SK-N-SH (cell line): ENCODE results near the gene FEV. TPM values are rescaled to one million over a fixed set of nuclear protein-coding genes. Genes with fewer than 3 reads are reported as not detected.
A peak's percentile ranks its signal among the peaks of the same experiment; 100 is the strongest.

Experiments
- CTCF ChIA-PET: fragments of 300-600, 350-600 bp; formaldehyde crosslinking; extraction: SDS; loops from one replicate; lab custom pipeline; 2021; lab: Yijun Ruan, JAX
- POLR2A ChIA-PET: fragments of 350-600 bp; sonication (Branson Sonifier 250); formaldehyde crosslinking; extraction: SDS; loops from one replicate; lab custom pipeline; 2020; ENCODE audit warnings: antibody characterized with exemption, inconsistent platforms; lab: Yijun Ruan, JAX
- DNase-seq: peaks from one replicate; pipeline ENCODE4 v3.0.0; 2012
- H2AFZ ChIP-seq: fragments of 200-600 bp; sonication (generic); 2 replicates; pipeline ENCODE4 v1.8.1; 2016; ENCODE audit warnings: antibody characterized with exemption, mild to moderate bottlenecking, low read depth
- H3F3A ChIP-seq: fragments of 200-600 bp; sonication (generic); replicated peaks from 2 replicates; pipeline ENCODE3; 2016; ENCODE audit warnings: antibody characterized with exemption, mild to moderate bottlenecking; ENCODE audit not compliant: insufficient read depth
- H3K27ac ChIP-seq, 2 experiments: fragments of 200-500 bp in 1 of 2; fragments of 200-600 bp in 1 of 2; sonication (Bioruptor generic) in 1 of 2; sonication (generic), shearing (Covaris generic) in 1 of 2; 2 replicates each; pipeline versions ENCODE4 v1.5.1 to v1.6.1; 2014 to 2016; ENCODE audit warnings: low read depth in 2 of 2, inconsistent platforms in 1 of 2, low read length in 1 of 2, mild to moderate bottlenecking in 1 of 2, mixed read lengths in 1 of 2
- H3K27me3 ChIP-seq: fragments of 200-600 bp; sonication (generic), shearing (Covaris generic); 2 replicates; pipeline ENCODE4 v1.6.1; 2016; ENCODE audit warnings: mixed run types; ENCODE audit not compliant: insufficient read depth
- H3K36me3 ChIP-seq, 2 experiments: fragments of 200-500 bp in 1 of 2; fragments of 200-600 bp in 1 of 2; sonication (Bioruptor generic) in 1 of 2; sonication (generic) in 1 of 2; replicated peaks in 1 of 2; 2 replicates each; pipeline versions ENCODE3 to v1.5.1; 2014 to 2016; ENCODE audit warnings: low read length in 1 of 2, mild to moderate bottlenecking in 1 of 2; ENCODE audit not compliant: insufficient read depth in 2 of 2, control insufficient read depth in 1 of 2
- H3K4me1 ChIP-seq, 2 experiments: fragments of 200-500 bp in 1 of 2; fragments of 200-600 bp in 1 of 2; sonication (Bioruptor generic) in 1 of 2; sonication (generic), shearing (Covaris generic) in 1 of 2; 2 replicates each; pipeline versions ENCODE4 v1.5.1 to v1.6.1; 2014 to 2016; ENCODE audit warnings: low read depth in 1 of 2, low read length in 1 of 2, mixed run types in 1 of 2; ENCODE audit not compliant: insufficient read depth in 2 of 2, control insufficient read depth in 1 of 2
- H3K4me2 ChIP-seq: fragments of 200-600 bp; sonication (generic), shearing (Covaris generic); 2 replicates; pipeline ENCODE4 v1.6.1; 2017; ENCODE audit warnings: mixed run types
- H3K4me3 ChIP-seq, 2 experiments: fragments of 200-500 bp in 1 of 2; fragments of 200-600 bp in 1 of 2; sonication (Bioruptor generic) in 1 of 2; sonication (generic), shearing (Covaris generic) in 1 of 2; 2 replicates each; pipeline versions ENCODE4 v1.5.1 to v1.8.1; 2014 to 2016; ENCODE audit warnings: low read depth in 2 of 2, inconsistent platforms in 1 of 2, low read length in 1 of 2, mild to moderate bottlenecking in 1 of 2, mixed read lengths in 1 of 2, moderate library complexity in 1 of 2
- H3K79me2 ChIP-seq: fragments of 200-600 bp; sonication (generic); 2 replicates; pipeline ENCODE4 v1.8.1; 2017; ENCODE audit warnings: mild to moderate bottlenecking; ENCODE audit not compliant: insufficient read depth
- H3K9ac ChIP-seq: fragments of 200-600 bp; sonication (generic); 2 replicates; pipeline ENCODE4 v1.6.1; 2017; ENCODE audit warnings: mixed run types
- H3K9me2 ChIP-seq: fragments of 200-600 bp; sonication (generic); 2 replicates; pipeline ENCODE4 v1.6.1; 2017; ENCODE audit warnings: mixed run types
- H3K9me3 ChIP-seq: fragments of 200-600 bp; sonication (generic); 2 replicates; pipeline ENCODE4 v1.6.1; 2017; ENCODE audit warnings: mixed run types, mild to moderate bottlenecking, moderate library complexity
- H4K20me1 ChIP-seq: fragments of 200-600 bp; sonication (generic); 2 replicates; pipeline ENCODE4 v1.6.1; 2017; ENCODE audit warnings: mild to moderate bottlenecking, mixed run types; ENCODE audit not compliant: insufficient read depth
- CHD2 ChIP-seq: fragments of 150-350 bp; IDR thresholded peaks from 2 replicates; pipeline ENCODE4 v1.6.1; 2018; ENCODE audit warnings: low read length; ENCODE audit not compliant: partially characterized antibody
- EP300 ChIP-seq, 2 experiments: IDR thresholded peaks; 2 replicates each; pipeline versions ENCODE4 v1.4.0 to v1.6.1; 2012; ENCODE audit warnings: borderline replicate concordance in 1 of 2, low read depth in 1 of 2, low read length in 1 of 2
- EZH2phosphoT487 ChIP-seq: fragments of 200-600 bp; sonication (generic); IDR thresholded peaks from 2 replicates; pipeline ENCODE4 v1.6.1; 2017; ENCODE audit warnings: low read depth, mixed run types, mild to moderate bottlenecking, antibody characterized with exemption, moderate library complexity, borderline replicate concordance
- FOSL2 ChIP-seq: IDR thresholded peaks from 2 replicates; pipeline ENCODE4 v1.4.0; 2012; ENCODE audit warnings: low read depth, mild to moderate bottlenecking, moderate library complexity, borderline replicate concordance
- FOXJ3 ChIP-seq: sonication (generic); formaldehyde crosslinking; IDR thresholded peaks from 2 replicates; pipeline ENCODE4 v1.5.1; 2020; ENCODE audit warnings: mild to moderate bottlenecking, missing genetic modification reagents
- IRF3 ChIP-seq: fragments of 150-350 bp; IDR thresholded peaks from 2 replicates; pipeline ENCODE4 v1.6.1; 2016; ENCODE audit warnings: mild to moderate bottlenecking, low read depth, low read length
- JUND ChIP-seq: IDR thresholded peaks from 2 replicates; pipeline ENCODE4 v1.4.0; 2012
- MEF2A ChIP-seq: IDR thresholded peaks from 2 replicates; pipeline ENCODE4 v1.4.0; 2012; ENCODE audit warnings: low read depth, borderline replicate concordance
- MXI1 ChIP-seq: IDR thresholded peaks from 2 replicates; pipeline ENCODE4 v1.6.1; 2012; ENCODE audit warnings: mild to moderate bottlenecking, low read depth, low read length, improper control_type of control experiment
- NRF1 ChIP-seq: IDR thresholded peaks from 2 replicates; pipeline ENCODE4 v1.6.1; 2012; ENCODE audit warnings: low read depth, mild to moderate bottlenecking, low read length
- PBX3 ChIP-seq: IDR thresholded peaks from 2 replicates; pipeline ENCODE4; 2012
- POLR2AphosphoS5 ChIP-seq: IDR thresholded peaks from 2 replicates; pipeline ENCODE4 v1.6.1; 2012; ENCODE audit warnings: low read depth, low read length
- RAD21 ChIP-seq: IDR thresholded peaks from 2 replicates; pipeline ENCODE4 v1.6.1; 2012; ENCODE audit warnings: mild to moderate bottlenecking, low read length
- RCOR1 ChIP-seq: fragments of 150-350 bp; IDR thresholded peaks from 2 replicates; pipeline ENCODE4 v1.6.1; 2017; ENCODE audit warnings: antibody characterized with exemption, low read length
- RXRA ChIP-seq: IDR thresholded peaks from 2 replicates; pipeline ENCODE4 v1.4.0; 2012; ENCODE audit warnings: low read depth, mild to moderate bottlenecking, borderline replicate concordance
- SMC3 ChIP-seq: IDR thresholded peaks from 2 replicates; pipeline ENCODE4 v1.6.1; 2012; ENCODE audit warnings: low read depth, low read length, improper control_type of control experiment
- TAF1 ChIP-seq: IDR thresholded peaks from 2 replicates; pipeline ENCODE4 v1.6.1; 2012; ENCODE audit warnings: low read depth, mild to moderate bottlenecking, low read length, moderate library complexity, borderline replicate concordance
- TEAD4 ChIP-seq: IDR thresholded peaks from 2 replicates; pipeline ENCODE4 v1.4.0; 2012; ENCODE audit warnings: mild to moderate bottlenecking, borderline replicate concordance; ENCODE audit not compliant: insufficient read depth
- YY1 ChIP-seq: IDR thresholded peaks from 2 replicates; pipeline ENCODE4 v1.4.0; 2012; ENCODE audit warnings: low read depth, mild to moderate bottlenecking
- WGBS: methylation state at CpG from one replicate; pipeline ENCODE4 v1.1.6; 2017; ENCODE audit warnings: low lambda C conversion rate; 5-methylcytosine and 5-hydroxymethylcytosine counted together
- polyA plus RNA-seq, 3 experiments: library from polyadenylated mRNA; depleted of rRNA; stranded (reverse); fragments of >200 nt; gene quantifications; 2 replicates each; pipeline ENCODE4 v1.2.3, GENCODE V29; 2012
- TF ChIP-seq, protein P1 (sequence below): IDR thresholded peaks from 2 replicates; pipeline ENCODE4 v1.4.0; 2012; ENCODE audit warnings: low read depth, borderline replicate concordance

The FEV gene
- polyA plus RNA-seq, 1 of the 3 experiments (the other 2 are of a cell fraction) = 0.53 TPM

GRCh38 chr2:218981881-218982585 is 3.0 kb downstream of the FEV start:
- H3K27ac ChIP-seq = no peak overlapping the region
- ChIA-PET POLR2A (interaction anchor here (1.2 to 6.4 kb wide), 3 partner anchors 15 to 20 kb away, joined by 4 to 89 read pairs (median 21); no protein-coding TSS in a partner anchor), CTCF (interaction anchor here (0.8 to 12.4 kb wide), 16 partner anchors 9 to 194 kb away, joined by 3 to 208 read pairs (median 12); partner anchors contain the start of genes CDK5R2, CRYBA2 and WNT10A)
- H3K79me2 ChIP-seq = no peaks in the 10 kb centered on the region
- no peak overlapping the region for H3K4me2 ChIP-seq
- H3K27me3 ChIP-seq = peaks cover 42% of the 10 kb centered on the region
- WGBS = 84% methylated on average over 48 of the region's 69 CpGs
- DNase-seq = peak; percentile 22
- TF ChIP-seq EP300 (IDR thresholded peaks at IDR 0.05; ENCODE audit: borderline replicate concordance in 1 of 2, low read depth in 1 of 2, low read length in 1 of 2) (no peak), EZH2phosphoT487 (no peak)
- no peak overlapping the region for H2AFZ ChIP-seq
- H3K9me3 ChIP-seq = no peaks in the 10 kb centered on the region
- H4K20me1 ChIP-seq = no peaks in the 10 kb centered on the region
- no peak overlapping the region for H3K4me3 ChIP-seq
- H3K9ac ChIP-seq = no peak overlapping the region
- no peaks in the 10 kb centered on the region for H3K9me2 ChIP-seq
- no peaks in the 10 kb centered on the region for H3F3A ChIP-seq
- H3K36me3 ChIP-seq = no peaks in the 10 kb centered on the region
- H3K4me1 ChIP-seq = peaks cover 0 to 34% of the 10 kb centered on the region in 2 experiments; a peak in 2 of 4 replicates

GRCh38 chr2:218981390-218981880 is 3.5 kb downstream of the FEV start:
- no peaks in the 10 kb centered on the region for H3K9me3 ChIP-seq
- POLR2A ChIA-PET = interaction anchor here (1.2 to 6.4 kb wide), 2 partner anchors 15 to 21 kb away, joined by 4 to 89 read pairs; no protein-coding TSS in a partner anchor
- no peak overlapping the region for H3K4me3 ChIP-seq
- H3K9me2 ChIP-seq = no peaks in the 10 kb centered on the region
- no peaks in the 10 kb centered on the region for H3F3A ChIP-seq
- no peak overlapping the region for H3K4me2 ChIP-seq
- peaks cover 37% of the 10 kb centered on the region for H3K27me3 ChIP-seq
- CTCF ChIA-PET = interaction anchor here (1.1 to 12.4 kb wide), 15 partner anchors 8 to 194 kb away, joined by 3 to 208 read pairs (median 13); partner anchors contain the start of genes CDK5R2, CRYBA2 and WNT10A
- H2AFZ ChIP-seq = no peak overlapping the region
- peaks cover 0 to 31% of the 10 kb centered on the region in 2 experiments; a peak in 2 of 4 replicates for H3K4me1 ChIP-seq
- 91% methylated on average over 46 of the region's 46 CpGs for WGBS
- DNase-seq = peak; percentile 48
- no peaks in the 10 kb centered on the region for H3K36me3 ChIP-seq
- no peak overlapping the region for H3K9ac ChIP-seq
- no peak overlapping the region for H3K27ac ChIP-seq
- no peaks in the 10 kb centered on the region for H3K79me2 ChIP-seq
- TF ChIP-seq, protein P1, sequence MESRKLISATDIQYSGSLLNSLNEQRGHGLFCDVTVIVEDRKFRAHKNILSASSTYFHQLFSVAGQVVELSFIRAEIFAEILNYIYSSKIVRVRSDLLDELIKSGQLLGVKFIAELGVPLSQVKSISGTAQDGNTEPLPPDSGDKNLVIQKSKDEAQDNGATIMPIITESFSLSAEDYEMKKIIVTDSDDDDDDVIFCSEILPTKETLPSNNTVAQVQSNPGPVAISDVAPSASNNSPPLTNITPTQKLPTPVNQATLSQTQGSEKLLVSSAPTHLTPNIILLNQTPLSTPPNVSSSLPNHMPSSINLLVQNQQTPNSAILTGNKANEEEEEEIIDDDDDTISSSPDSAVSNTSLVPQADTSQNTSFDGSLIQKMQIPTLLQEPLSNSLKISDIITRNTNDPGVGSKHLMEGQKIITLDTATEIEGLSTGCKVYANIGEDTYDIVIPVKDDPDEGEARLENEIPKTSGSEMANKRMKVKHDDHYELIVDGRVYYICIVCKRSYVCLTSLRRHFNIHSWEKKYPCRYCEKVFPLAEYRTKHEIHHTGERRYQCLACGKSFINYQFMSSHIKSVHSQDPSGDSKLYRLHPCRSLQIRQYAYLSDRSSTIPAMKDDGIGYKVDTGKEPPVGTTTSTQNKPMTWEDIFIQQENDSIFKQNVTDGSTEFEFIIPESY = no peak
- no peak for TF ChIP-seq NRF1
- TF ChIP-seq RXRA = no peak
- no peak for TF ChIP-seq MEF2A
- TF ChIP-seq EZH2phosphoT487 = no peak
- no peak for TF ChIP-seq JUND
- no peak for TF ChIP-seq EP300 (IDR thresholded peaks at IDR 0.05; ENCODE audit: borderline replicate concordance in 1 of 2, low read depth in 1 of 2, low read length in 1 of 2)
- no peak for TF ChIP-seq FOSL2
- no peak for TF ChIP-seq RCOR1
- TF ChIP-seq FOXJ3 (CRISPR knock-in tag) = no peak
- TF ChIP-seq CHD2 = no peak
- no peak for TF ChIP-seq POLR2AphosphoS5
- TF ChIP-seq YY1 = no peak
- TF ChIP-seq TEAD4 = no peak
- TF ChIP-seq SMC3 = no peak
- no peak for TF ChIP-seq RAD21
- no peak for TF ChIP-seq TAF1
- TF ChIP-seq PBX3 = no peak
- no peak for TF ChIP-seq MXI1
- TF ChIP-seq IRF3 = no peak
- H4K20me1 ChIP-seq = no peaks in the 10 kb centered on the region
